Breast epithelium (tissue), 4 donors: ENCODE results near the gene CDK6. TPM values are rescaled to one million over a fixed set of nuclear protein-coding genes. Genes with fewer than 3 reads are reported as not detected.

Experiments used
- DNase-seq, 2 donors: peaks; one replicate each; pipeline ENCODE4 v3.0.0-alpha.2; 2019; ENCODE audit warnings: low spot score in 2 of 2
- H3K27ac ChIP-seq, 2 donors: fragments of 200-600 bp; sonication (generic) in 1 of 2; one replicate each; pipeline ENCODE4 v1.5.1; 2016 to 2019; ENCODE audit warnings: mild to moderate bottlenecking in 1 of 2
- H3K27me3 ChIP-seq, 2 donors: fragments of 200-600 bp; sonication (generic) in 1 of 2; one replicate each; pipeline versions ENCODE4 v1.5.1 to v1.6.0; 2017 to 2019; ENCODE audit warnings: control low read depth in 1 of 2, mild to moderate bottlenecking in 1 of 2
- H3K36me3 ChIP-seq: fragments of 200-600 bp; one replicate; pipeline ENCODE4 v1.5.1; 2019
- H3K4me1 ChIP-seq, 2 donors: fragments of 200-600 bp; sonication (generic); one replicate each; pipeline ENCODE4 v1.5.1; 2016 to 2019; ENCODE audit warnings: control low read depth in 1 of 2
- H3K4me3 ChIP-seq, 3 donors: fragments of 200-600 bp; sonication (generic); 1 replicate in 2 of 3; 2 replicates in 1 of 3; pipeline ENCODE4 v1.5.1; 2016 to 2019; ENCODE audit warnings: mild to moderate bottlenecking in 3 of 3, moderate library complexity in 2 of 3
- H3K9me3 ChIP-seq, 2 donors: fragments of 200-600 bp; sonication (generic) in 1 of 2; one replicate each; pipeline ENCODE4 v1.5.1; 2016 to 2019; ENCODE audit warnings: control low read depth in 1 of 2
- POLR2A ChIP-seq: fragments of 450-650 bp; IDR thresholded peaks from one replicate; pipeline ENCODE4 v1.6.1; 2016; ENCODE audit warnings: antibody characterized with exemption, mild to moderate bottlenecking, moderate library complexity
- POLR2AphosphoS5 ChIP-seq, 3 donors: sonication (generic); formaldehyde crosslinking; IDR thresholded peaks; one replicate each; pipeline ENCODE4 v1.6.1; 2017; ENCODE audit warnings: antibody characterized with exemption in 3 of 3
- intact Hi-C: fragments of 100-400 bp; cut with DNase I; formaldehyde crosslinking; loops from one replicate; pipeline ENCODE4 v1.15.1; 2023; ENCODE audit warnings: low total_unique reads
- total RNA-seq, 3 donors: library from RNA; depleted of rRNA; stranded (reverse); fragments of >200 nt; gene quantifications; one replicate each; pipeline ENCODE4 v1.1.0, GENCODE V29; 2016
- TF ChIP-seq, protein P1 (sequence below), 3 donors: fragments of 450-650 bp; IDR thresholded peaks; one replicate each; pipeline ENCODE4 v1.5.1; 2016 to 2017; ENCODE audit warnings: antibody characterized with exemption in 3 of 3, mild to moderate bottlenecking in 3 of 3, moderate library complexity in 3 of 3

CDK6 gene
- total RNA-seq, 3 donors from 2014 or later, result 12.8 to 26.2 (median 23.6) TPM

DNA sequence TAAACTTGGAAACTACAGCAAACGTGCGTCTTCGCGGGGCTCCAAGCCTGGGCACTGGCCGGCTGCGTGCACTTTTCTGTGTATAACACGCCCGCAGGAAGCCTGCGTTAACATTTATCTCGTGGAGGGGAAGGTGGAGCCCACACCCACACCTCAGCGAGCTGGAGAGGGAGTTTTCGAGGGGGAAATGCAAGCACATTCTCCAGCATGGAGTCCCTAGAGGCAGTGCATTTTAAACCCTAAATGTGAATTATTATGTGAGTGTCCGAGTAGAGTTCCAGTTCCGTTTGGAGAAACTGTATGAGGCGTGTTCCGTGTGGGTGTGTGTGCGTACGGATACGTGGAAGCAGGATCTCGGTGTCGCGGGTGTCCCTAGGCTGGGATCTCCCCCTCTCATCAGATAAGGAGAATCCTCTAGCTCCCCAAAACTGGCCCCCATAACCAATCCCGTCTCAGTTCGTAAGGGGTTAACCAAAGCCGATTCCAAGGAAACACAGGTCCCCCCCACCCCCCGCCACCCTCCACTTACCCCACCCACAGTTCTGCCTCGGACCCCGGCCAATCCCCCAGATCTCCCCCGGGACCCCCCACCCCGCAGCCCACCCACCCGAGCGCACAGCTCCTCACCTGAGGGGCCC, 403 bp downstream of the CDK6 start:
- TF ChIP-seq POLR2AphosphoS5 (IDR thresholded peaks at IDR 0.05) (no peak), POLR2A (no peak)
- TF ChIP-seq, protein P1, sequence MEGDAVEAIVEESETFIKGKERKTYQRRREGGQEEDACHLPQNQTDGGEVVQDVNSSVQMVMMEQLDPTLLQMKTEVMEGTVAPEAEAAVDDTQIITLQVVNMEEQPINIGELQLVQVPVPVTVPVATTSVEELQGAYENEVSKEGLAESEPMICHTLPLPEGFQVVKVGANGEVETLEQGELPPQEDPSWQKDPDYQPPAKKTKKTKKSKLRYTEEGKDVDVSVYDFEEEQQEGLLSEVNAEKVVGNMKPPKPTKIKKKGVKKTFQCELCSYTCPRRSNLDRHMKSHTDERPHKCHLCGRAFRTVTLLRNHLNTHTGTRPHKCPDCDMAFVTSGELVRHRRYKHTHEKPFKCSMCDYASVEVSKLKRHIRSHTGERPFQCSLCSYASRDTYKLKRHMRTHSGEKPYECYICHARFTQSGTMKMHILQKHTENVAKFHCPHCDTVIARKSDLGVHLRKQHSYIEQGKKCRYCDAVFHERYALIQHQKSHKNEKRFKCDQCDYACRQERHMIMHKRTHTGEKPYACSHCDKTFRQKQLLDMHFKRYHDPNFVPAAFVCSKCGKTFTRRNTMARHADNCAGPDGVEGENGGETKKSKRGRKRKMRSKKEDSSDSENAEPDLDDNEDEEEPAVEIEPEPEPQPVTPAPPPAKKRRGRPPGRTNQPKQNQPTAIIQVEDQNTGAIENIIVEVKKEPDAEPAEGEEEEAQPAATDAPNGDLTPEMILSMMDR (IDR thresholded peaks at IDR 0.05), result no peak
- no peaks in the 10 kb centered on the region for H3K9me3 ChIP-seq
- intact Hi-C loops, result loop anchor here (10.0 kb wide), 2 partner anchors 141 to 201 kb away; no protein-coding TSS in a partner anchor
- peak overlapping the region; percentile 81 to 85 (median 83) for H3K4me3 ChIP-seq
- no peaks in the 10 kb centered on the region for H3K4me1 ChIP-seq
- no peaks in the 10 kb centered on the region for H3K27me3 ChIP-seq
- H3K36me3 ChIP-seq, result no peaks in the 10 kb centered on the region
- H3K27ac ChIP-seq, result peak overlapping the region; percentile 81 to 88
- DNase-seq, result peak in 1 of 2 donors; percentile 51

DNA sequence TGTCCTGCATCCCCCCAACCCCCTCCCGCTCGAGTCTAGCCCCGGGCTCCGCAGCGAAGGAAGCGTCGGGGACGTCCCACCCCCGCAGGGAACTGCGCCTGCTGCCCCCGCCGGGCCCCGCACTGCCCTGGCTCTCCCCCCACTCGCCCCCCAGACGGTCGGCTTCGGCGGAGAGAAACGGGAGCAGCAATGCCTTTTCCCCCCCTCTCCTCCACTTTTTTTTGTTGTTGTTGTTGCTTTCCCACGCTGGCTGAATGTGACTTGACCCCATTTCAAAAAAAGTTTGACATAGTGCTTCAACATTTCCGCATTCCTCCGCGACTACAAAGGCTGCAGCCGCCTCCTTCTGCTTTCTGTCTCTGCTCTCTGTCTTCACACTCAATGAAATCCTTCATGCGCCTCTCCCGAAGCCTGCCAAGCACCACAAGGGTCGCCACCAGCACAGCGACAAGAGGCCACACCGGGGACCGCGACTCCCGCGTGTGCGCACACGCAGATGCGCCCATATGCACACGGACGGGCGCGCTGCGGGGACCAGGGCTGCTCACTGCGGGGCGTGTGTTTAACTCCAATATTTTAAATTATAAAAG, 1.0 kb downstream of the CDK6 start:
- TF ChIP-seq POLR2AphosphoS5 (IDR thresholded peaks at IDR 0.05) (peak in 1 of 3 donors; percentile 21), POLR2A (no peak)
- peak; percentile 33 to 53 for DNase-seq
- peak overlapping the region; percentile 81 to 85 (median 83) for H3K4me3 ChIP-seq
- H3K27me3 ChIP-seq, result no peaks in the 10 kb centered on the region
- no peaks in the 10 kb centered on the region for H3K36me3 ChIP-seq
- H3K4me1 ChIP-seq, result no peaks in the 10 kb centered on the region
- intact Hi-C loops, result loop anchor here (10.0 kb wide), 2 partner anchors 141 to 201 kb away; no protein-coding TSS in a partner anchor
- no peaks in the 10 kb centered on the region for H3K9me3 ChIP-seq
- H3K27ac ChIP-seq, result peak overlapping the region; percentile 81 to 88

DNA sequence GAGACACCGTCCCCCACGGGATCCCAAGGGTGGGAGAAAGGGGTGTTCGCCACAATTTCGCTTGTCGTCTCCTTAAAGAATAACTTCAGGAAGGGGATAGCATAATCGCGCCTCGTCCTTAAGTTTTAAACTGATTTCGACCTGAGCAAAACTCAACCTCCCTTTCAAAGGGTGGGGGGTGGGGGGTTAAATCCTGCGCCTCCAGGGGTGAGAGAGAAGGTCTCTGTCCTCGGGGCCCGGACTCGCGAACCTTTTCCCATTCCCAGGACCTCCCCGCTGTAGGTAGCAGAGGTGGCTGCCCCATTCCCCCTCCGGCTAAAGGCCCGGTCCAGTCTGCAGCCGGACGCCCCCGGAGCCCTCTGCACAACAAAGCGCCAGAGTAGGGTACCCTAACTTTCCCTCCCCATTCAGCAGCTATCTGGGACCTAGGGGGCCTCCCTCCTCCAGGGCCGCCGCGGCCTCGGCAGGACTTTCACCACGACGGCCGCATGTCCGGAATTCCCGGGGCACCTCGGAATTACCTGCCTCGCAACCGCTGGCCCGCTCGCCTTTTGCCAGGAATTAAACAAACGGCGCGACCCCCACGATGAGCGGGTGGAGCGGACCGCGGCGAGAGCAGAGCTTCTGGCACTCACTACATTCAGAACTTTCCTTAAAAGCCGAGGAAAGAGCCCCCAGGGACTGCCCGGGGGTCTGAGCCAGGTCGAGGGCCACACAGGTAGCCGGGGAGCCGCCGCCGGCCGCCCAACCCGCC, 1.7 kb downstream of the CDK6 start:
- Histone ChIP-seq H3K4me1 (no peaks in the 10 kb centered on the region), H3K9me3 (no peaks in the 10 kb centered on the region), H3K27ac (peak overlapping the region; percentile 81 to 88), H3K27me3 (no peaks in the 10 kb centered on the region), H3K4me3 (peak overlapping the region; percentile 81 to 85 (median 83)), H3K36me3 (no peaks in the 10 kb centered on the region)
- intact Hi-C loops, result loop anchor here (10.0 kb wide), 2 partner anchors 140 to 200 kb away; no protein-coding TSS in a partner anchor
- TF ChIP-seq, protein P1 (IDR thresholded peaks at IDR 0.05), result no peak
- no peak for TF ChIP-seq POLR2A
- no peak for TF ChIP-seq POLR2AphosphoS5 (IDR thresholded peaks at IDR 0.05)
- peak in 1 of 2 donors; percentile 50 for DNase-seq

DNA sequence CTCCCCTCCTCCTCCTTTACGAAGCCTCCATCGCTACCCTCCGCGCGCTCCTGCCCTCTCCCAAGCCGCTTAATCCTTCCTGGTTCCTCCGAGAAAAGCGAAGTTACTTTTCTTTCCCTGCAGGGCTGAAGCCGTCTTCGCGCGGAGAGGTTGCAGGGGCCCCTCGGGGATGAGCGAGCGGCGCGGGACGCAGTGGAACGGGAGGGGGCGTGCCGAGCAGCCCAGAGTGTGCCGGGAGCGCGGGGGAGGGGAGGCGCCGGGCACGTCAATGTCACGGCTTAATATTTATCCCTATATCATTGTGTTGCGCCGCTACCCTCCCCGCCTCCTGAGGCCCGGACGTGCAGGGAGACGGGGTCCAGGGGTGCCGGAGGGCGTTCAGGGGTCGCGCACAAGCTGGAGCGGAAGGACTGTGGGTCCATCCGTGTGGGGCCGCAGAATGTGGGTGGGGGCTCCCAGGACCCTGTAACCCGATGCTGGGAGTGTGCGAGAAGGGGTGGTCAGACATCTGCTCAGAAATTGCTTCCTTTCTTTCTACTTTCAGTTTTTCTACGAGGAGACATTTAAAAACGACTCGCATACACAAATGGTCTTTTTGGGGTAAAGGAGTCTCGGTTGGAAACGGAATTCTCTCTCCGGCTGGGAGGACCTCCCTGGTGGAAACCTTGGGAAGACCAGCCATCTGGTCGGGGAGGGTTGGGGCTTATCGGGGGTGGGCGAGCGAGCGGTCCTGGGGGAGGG, 2.4 kb downstream of the CDK6 start:
- intact Hi-C loops, result loop anchor here (10.0 kb wide), 2 partner anchors 139 to 199 kb away; no protein-coding TSS in a partner anchor

More for the DNA sequence above, 2.4 kb downstream of the CDK6 start:
- Histone ChIP-seq H3K4me1 (no peaks in the 10 kb centered on the region), H3K36me3 (no peaks in the 10 kb centered on the region), H3K4me3 (peak overlapping the region; percentile 81 to 85 (median 83)), H3K9me3 (no peaks in the 10 kb centered on the region), H3K27ac (peak overlapping the region; percentile 81 to 88), H3K27me3 (no peaks in the 10 kb centered on the region)
- peak; percentile 47 to 71 for DNase-seq
- TF ChIP-seq, protein P1 (IDR thresholded peaks at IDR 0.05), result peak in 1 of 3 donors; percentile 9
- no peak for TF ChIP-seq POLR2A
